HG03196 (cell line): Measurements from ENCODE around the gene GTPBP2.
"Not testable (repeated sequence)": the region's sequence is repeated elsewhere in the genome, so short reads cannot be mapped to it uniquely, and the experiment has no call there.

ENCODE experiments used
- ATAC-seq: cut with Tn5 transposase; IDR thresholded peaks from one replicate; pipeline ENCODE4 v1.9.1; 2021; ENCODE audit not compliant: unreplicated experiment

GTPBP2 gene

DNA sequence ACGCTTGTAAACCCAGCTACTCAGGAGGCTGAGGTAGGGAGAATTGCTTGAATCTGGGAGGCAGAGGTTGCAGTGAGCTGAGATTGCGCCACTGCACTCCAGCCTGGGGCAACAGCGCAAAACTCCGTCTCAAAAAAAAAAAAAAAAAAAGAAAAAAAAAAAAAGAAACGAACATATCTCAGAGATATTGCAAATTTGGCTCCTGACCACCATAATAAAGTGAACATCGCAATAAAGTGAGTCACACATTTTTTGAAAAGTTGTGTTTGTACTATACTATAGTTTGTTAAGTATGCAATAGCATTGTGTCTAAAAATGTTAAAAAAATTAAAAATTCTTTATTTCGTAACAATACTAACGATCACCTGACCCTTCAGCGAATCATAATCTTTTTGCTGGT, 29.1 kb upstream of the GTPBP2 start:
- no peak for ATAC-seq

DNA sequence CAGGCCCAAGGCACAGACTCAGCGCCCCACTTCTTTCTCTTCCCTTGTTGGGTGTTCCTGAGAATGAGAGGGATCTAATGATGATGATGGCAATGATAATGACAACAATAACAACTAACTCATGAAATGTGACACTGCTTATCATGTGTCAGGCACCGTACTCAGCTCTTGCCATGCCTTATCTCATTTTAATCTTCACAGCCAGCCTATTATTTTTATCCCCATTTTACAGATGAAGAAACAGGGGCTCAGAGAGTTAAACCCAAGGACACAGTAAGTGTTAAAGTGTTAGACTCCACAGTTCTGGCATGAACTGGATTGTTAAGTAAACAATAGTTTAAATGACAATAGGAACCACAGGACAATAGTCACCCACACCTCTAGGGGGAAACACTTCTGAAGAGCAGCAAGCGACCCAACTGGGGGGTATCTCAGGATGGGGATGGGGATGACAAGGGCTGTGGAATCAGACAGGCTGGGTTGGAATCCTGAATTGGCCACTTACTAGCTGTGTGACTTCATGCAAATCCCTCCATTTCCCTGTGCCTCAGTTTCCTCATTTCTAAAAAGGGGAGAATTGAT, 28.2 kb upstream of the GTPBP2 start:
- ATAC-seq: no peak

- not testable (repeated sequence) for ATAC-seq
Observed at GRCh38 chr6:43652822-43653221, 23.8 kb upstream of the GTPBP2 start.

GRCh38 chr6:43648248-43648647, 19.2 kb upstream of the GTPBP2 start:
- ATAC-seq: no peak

DNA sequence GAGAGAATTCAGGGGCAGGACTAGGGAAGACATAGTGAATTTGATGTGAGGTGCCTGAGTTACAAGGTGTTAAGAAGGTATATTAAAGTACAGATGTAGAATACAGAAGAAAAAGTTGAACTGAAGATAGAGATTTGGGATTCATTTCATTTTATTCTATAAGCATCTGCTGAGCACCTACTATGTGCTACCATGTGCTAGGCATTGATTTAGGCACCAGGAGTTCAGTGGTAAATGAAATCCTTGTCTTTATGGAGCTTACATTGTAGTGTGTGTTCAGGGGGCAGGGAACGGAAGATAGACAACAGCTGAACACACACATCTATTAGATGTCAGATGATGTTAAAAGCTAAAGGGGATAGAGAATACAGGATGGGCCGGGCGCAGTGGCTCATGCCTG, 18.5 kb upstream of the GTPBP2 start:
- no peak for ATAC-seq

DNA sequence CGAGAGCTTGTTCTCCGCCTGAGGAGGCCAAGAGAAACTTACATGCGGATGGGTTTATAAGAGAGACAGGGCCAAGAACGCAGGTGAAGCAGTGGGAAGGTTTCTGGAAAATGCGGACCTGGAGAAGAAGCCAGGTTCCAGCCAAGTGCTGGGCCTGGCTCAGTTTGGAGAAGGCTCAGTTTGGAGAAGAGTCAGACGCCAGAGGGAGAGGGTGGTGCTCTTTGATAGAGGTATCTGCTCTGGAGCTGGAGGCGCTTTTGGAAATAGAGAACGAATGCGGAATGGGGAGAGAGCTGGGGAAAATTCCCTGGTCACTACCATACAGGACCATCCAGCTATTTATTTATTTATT, 16.5 kb upstream of the GTPBP2 start:
- ATAC-seq: peak; percentile 17

DNA sequence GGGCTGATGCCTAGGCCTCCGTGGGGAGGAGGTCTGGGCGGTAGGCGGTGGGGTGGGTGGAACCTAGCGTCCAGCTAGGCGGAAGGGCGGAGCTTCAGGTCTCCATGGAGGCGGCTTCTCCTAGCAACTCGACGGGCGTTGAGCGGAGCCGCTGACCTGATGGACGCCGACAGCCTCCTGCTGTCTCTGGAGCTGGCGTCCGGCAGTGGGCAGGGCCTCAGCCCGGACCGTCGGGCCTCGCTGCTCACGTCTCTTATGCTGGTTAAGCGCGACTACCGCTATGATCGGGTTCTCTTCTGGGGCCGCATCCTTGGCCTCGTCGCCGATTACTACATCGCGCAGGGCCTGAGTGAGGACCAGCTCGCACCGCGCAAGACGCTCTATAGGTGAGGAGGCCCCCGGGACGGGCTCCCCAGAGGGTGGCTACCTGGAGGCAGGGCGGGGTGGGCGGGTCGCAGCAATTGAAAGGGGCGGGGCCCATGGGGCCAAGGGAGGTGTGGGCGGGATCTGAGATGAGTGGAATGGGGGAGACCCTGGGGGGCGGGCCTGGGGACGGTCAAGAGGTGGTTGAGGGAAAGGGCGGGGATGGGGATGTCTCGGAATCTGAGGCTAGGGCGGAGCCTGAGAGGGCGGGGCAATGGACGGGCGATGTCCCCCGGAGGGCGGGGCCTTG, 16.0 kb upstream of the GTPBP2 start, which contains the start of gene RSPH9:
RSPH9 (plus strand) TSS at position 97 of the 673 bp plus-strand sequence; CDS start at position 160, 63 bp downstream.
- peak; percentile 52 for ATAC-seq

GRCh38 chr6:43639984-43640800, 11.1 kb upstream of the GTPBP2 start:
- no peak for ATAC-seq

DNA sequence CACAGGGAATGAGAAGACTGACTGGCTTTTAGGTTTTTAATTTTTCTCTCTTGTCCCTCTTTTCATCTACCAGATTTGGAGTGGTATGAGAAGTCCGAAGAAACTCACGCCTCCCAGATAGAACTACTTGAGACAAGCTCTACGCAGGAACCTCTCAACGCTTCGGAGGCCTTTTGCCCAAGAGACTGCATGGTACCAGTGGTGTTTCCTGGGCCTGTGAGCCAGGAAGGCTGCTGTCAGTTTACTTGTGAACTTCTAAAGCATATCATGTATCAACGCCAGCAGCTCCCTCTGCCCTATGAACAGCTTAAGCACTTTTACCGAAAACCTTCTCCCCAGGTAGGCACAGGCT, 7.2 kb upstream of the GTPBP2 start:
- ATAC-seq: no peak

DNA sequence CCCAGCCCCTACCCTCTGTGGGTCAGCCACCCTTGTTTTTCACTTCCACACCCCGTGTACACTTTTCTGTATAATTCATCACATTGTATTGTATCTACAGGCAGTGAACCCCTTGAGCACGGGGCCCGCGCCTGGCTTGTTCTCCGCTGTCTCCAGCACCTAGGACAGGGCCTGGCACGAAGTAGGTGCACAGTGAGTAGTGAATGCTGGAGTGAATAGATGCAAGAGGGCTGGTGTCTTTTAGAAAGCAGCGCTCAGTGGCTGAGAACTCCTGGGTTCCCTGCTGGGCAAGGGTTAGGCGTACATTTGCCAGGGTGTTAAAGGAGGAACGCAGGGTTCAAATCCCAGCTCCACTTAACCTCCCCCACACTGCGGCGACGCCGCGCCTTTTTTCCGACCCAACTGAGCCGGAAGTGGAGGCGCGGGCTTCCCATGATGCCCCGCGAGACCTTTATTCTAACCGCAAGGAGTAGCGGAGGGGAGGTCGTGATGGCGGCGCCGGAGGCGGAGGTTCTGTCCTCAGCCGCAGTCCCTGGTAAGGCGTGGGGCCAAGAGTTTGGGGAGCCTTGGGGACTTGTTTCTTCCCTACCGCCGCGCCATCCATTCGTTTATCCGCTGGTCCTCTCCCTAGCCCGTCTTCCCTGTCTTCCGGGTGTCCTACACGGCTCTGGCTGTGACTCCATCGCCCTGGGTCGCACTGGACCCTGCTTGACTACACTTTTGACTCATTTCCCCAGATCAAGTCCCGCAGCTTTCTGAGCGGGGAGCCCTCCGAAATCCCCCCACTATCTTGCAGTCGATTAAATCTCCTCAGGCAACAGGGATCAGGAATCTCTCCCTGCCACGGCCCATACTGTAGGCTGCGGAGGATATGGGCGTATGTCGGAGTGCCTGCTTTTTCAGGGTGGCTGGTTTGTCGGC, 6.6 kb upstream of the GTPBP2 start, which contains the start of gene MAD2L1BP:
MAD2L1BP (plus strand) TSS at position 454 of the 921 bp plus-strand sequence; CDS start at position 490, 36 bp downstream.
- ATAC-seq: peak; percentile 67

DNA sequence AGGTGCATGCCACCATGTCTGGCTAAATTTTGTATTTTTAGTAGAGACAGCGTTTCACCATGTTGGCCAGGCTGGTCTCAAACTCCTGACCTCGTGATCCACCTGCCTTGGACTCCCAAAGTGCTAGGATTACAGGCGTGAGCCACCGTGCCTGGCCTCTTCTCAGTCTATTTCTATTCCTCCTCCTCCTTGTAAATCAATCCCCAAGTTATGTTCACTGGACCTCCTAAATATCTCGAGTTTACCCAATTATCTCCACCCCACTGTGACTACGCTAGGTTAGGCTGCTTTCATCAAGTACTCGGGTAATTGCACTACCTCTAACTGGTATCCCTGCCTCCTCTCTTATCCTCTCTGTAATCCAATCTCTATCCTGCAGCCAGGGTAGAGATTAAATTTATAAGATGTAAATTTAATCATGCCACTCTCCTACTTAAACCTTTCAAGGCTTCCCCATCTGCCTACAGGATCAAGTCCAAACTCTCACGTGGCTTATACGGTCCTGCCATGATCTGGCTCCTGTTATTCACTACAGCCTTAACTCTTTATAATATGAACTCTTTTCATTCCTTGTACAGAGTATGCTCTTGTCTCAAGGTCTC, 5.7 kb upstream of the GTPBP2 start:
- ATAC-seq: no peak

GRCh38 chr6:43633002-43633401, 3.9 kb upstream of the GTPBP2 start:
- not testable (repeated sequence) for ATAC-seq

- ATAC-seq: no peak
Observed at GRCh38 chr6:43630980-43631619, 2.0 kb upstream of the GTPBP2 start.

- peak; percentile 74 for ATAC-seq
Observed at GRCh38 chr6:43629505-43630300, 639 bp upstream of the GTPBP2 start.

DNA sequence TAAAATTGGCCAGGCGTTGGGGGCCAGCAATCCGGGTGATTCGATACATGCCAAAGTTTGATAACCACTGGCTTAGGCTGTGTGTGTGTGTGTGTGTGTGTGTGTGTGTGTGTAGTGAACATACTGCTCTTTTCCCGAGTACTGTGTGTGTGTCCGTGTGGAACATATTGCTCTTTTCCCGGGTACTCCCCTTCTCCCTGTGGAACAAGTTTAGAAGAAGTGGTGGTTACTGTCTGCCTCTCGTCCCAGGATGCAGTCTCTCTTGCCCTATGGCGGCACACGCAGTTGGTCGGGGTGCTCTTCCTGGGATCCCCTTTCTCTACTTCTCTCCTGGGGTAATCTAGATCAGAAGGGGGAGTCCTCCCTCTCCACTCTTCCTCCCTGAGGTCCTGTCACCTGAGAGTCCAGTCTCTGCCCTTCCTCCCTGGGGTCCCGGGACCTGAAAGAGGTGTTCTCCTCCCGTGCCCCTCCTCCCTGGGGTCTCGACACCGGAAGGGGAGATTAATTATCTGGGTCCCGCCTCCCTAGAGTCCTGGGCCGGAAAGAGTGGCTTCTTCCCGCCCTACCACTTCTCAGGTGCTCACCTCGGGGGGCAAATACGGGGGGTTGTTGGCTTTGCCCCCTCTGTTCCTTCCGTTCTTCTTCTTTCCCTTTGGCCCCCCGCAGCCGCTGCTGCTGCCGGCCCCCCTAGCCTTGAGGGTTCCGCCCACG, 516 bp downstream of the GTPBP2 start:
- ATAC-seq: no peak

GRCh38 chr6:43627008-43627825, 1.8 kb downstream of the GTPBP2 start:
- ATAC-seq: no peak

DNA sequence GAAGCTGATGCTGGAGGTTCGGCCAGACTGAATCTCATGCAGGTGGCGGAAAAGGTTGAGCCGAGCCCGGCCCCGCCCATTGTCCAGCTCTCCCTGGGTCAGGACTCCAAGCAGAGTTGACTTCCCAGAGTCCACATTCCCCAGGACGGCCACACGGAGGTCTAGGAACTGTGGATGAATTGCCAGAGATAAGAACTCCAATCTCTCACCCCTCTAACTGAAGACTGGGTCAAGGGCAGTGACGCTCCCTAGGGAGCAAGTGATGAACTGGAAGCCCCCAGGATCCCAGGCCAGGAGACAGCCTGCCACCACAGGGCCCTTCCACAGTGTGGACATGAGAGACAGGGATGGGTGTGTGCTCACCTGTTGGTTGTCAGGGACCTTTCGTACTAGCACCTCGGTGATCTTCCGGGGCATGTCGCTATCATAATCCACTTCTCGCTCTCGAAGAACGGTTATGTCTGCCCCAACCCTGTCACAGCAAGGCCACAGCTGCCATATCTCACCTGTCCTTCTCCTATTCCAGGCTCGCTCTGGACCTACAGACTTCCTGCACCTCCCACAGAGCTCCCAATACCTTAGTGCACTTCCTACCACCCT, 3.6 kb downstream of the GTPBP2 start:
- no peak for ATAC-seq
